ENCODE results near the gene NACC2.

Gene NACC2

DNA sequence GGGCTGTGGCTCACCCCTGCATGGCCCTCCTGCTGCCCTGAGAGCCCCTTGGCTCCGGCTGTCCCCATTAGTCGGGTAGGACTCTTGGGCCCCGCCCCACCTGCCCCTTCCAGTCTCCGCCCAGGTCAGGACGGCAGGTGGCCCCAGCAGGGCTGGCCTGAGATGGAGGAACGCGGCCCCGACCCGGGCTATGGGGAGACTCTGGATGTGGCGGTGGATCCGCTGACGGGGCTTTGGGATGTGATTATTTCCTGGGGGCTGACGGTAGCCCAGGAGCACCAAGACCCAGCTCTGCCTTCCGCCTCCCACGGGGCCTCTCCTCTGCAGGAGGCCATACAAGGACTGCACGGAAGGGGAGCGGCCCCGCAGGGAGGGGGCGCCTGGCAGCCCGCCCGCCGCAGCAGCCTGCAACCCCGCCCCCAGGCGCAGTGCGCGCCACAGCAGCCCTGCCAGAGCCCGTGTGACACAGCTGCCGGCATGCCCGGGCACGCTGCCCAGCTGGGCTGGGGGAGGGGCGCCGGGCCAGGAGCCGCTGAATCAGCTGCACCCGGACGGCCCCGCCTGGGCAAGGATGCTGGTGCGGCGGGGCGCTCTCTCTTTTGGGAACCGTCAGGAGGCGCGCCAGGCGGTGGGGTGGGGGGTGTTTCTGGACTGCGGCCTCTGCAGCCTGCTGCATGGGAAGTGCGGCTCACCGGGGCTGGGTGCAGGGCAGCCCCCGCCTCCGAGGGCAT, 14.4 kb upstream of the NACC2 start:
- H3K79me2 ChIP-seq (ENCODE audit: insufficient read depth, low read length), result peaks cover 26% of the 10 kb centered on the region; the same call in 1 of the 2 replicates
- no peaks in the 10 kb centered on the region for H3K9me2 ChIP-seq (replicated peaks; ENCODE audit: low read depth, low read length)
- no peaks in the 10 kb centered on the region for H3K36me3 ChIP-seq (ENCODE audit: insufficient read depth, low read length)
- H3K9ac ChIP-seq (ENCODE audit: low read depth, low read length, poor library complexity, severe bottlenecking), result peak overlapping the region; percentile 93
- H4K20me1 ChIP-seq (ENCODE audit: insufficient read depth, low read length, poor library complexity, severe bottlenecking), result no peaks in the 10 kb centered on the region
- no peaks in the 10 kb centered on the region for H3K9me3 ChIP-seq (ENCODE audit: insufficient read depth, low read depth, low read length)
- TF ChIP-seq EZH2phosphoT487 (IDR thresholded peaks at IDR 0.05; ENCODE audit: borderline replicate concordance), result no peak
- TF ChIP-seq, protein P1, sequence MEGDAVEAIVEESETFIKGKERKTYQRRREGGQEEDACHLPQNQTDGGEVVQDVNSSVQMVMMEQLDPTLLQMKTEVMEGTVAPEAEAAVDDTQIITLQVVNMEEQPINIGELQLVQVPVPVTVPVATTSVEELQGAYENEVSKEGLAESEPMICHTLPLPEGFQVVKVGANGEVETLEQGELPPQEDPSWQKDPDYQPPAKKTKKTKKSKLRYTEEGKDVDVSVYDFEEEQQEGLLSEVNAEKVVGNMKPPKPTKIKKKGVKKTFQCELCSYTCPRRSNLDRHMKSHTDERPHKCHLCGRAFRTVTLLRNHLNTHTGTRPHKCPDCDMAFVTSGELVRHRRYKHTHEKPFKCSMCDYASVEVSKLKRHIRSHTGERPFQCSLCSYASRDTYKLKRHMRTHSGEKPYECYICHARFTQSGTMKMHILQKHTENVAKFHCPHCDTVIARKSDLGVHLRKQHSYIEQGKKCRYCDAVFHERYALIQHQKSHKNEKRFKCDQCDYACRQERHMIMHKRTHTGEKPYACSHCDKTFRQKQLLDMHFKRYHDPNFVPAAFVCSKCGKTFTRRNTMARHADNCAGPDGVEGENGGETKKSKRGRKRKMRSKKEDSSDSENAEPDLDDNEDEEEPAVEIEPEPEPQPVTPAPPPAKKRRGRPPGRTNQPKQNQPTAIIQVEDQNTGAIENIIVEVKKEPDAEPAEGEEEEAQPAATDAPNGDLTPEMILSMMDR (conservative IDR thresholded peaks at IDR 0.05; ENCODE audit: low read length), result peak; percentile 21
- H3K4me2 ChIP-seq (ENCODE audit: low read depth, low read length, poor library complexity, severe bottlenecking), result peak overlapping the region; percentile 86
- peaks cover 7% of the 10 kb centered on the region; the same call in 1 of the 2 replicates for H3F3A ChIP-seq (ENCODE audit: low read depth)
- peak overlapping the region; percentile 54; the same call in 1 of the 2 replicates for H2AFZ ChIP-seq (ENCODE audit: low read length)
- H3K4me3 ChIP-seq (ENCODE audit: low read length, poor library complexity, severe bottlenecking), result peak overlapping the region; percentile 72
- no peaks in the 10 kb centered on the region for H3K27me3 ChIP-seq (ENCODE audit: insufficient read depth, low read length, poor library complexity, severe bottlenecking)
- peaks cover 60% of the 10 kb centered on the region for H3K4me1 ChIP-seq (ENCODE audit: insufficient read depth, low read length, poor library complexity, severe bottlenecking)

DNA sequence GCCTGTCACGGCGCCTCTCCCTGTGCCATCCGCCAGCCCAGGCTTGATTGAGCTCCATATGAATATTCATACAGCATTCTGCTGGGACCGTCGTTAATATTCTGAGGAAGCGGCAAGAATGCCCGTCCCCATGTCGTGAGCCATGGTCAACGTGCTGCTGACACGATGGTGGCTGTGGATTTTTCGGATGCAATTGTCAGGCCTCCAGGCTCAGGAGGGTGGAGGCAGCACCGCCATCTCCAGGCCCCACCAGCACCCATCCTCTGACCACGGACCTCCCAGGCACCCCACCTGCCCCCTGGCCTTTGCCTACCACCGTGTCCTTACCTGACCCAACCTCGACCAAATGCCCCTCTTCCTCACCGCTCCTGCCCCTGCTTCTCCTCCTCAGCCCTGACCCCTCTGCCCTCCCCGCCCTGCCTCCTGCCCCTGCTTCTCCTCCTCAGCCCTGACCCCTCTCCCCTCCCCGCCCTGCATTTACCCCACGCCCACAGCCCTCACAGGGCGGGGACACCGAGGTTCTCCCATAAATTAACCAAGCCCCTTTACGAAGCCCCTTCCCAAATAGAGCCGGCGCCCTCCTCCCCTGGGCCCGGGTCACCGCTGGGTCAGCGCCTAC, 13.7 kb upstream of the NACC2 start:
- H3K4me1 ChIP-seq (ENCODE audit: insufficient read depth, low read length, poor library complexity, severe bottlenecking), result peaks cover 60% of the 10 kb centered on the region
- no peaks in the 10 kb centered on the region for H4K20me1 ChIP-seq (ENCODE audit: insufficient read depth, low read length, poor library complexity, severe bottlenecking)

DNA sequence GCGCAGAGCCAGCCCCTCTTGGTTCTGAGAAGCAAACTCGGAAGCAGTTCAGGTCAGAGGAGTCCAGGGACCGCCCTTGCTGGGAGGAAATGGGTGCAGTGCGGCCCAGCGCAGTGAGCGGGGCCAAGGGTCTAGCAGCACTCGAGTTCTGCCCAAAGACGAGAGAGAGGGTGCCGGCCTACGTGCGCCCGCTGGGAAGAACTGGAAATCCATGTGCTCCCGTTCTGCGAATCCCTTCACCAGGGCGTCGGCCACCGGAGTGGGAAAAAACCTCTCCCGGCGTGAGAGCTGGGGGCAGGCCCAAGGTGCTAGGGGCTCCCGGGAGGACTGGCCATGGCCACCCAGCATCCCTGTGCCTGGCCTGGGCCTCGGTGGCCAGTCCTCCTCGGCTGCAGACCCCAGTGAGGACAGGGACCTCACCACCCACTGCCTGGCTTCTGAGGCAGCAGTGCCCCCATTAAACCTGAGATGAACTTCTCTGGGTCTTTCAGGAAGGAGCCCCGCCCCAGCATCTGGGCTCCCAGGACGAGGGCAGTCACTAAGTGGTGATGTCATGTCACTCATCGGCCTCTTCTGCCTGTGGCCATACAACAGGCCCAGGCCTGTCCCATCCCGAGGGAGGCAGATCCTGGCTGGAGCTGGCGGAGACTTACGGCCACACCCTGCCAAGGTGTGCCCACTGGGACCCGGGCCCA, 13.0 kb upstream of the NACC2 start:
- Histone ChIP-seq H4K20me1 (ENCODE audit: insufficient read depth, low read length, poor library complexity, severe bottlenecking) (no peaks in the 10 kb centered on the region), H3K9ac (ENCODE audit: low read depth, low read length, poor library complexity, severe bottlenecking) (peak overlapping the region; percentile 93), H3K4me3 (ENCODE audit: low read length, poor library complexity, severe bottlenecking) (peak overlapping the region; percentile 72), H3K9me3 (ENCODE audit: insufficient read depth, low read depth, low read length) (no peaks in the 10 kb centered on the region), H3K36me3 (ENCODE audit: insufficient read depth, low read length) (no peaks in the 10 kb centered on the region), H3K4me1 (ENCODE audit: insufficient read depth, low read length, poor library complexity, severe bottlenecking) (peaks cover 60% of the 10 kb centered on the region), H3K27me3 (ENCODE audit: insufficient read depth, low read length, poor library complexity, severe bottlenecking) (no peaks in the 10 kb centered on the region), H2AFZ (ENCODE audit: low read length) (no peak overlapping the region), H3K4me2 (ENCODE audit: low read depth, low read length, poor library complexity, severe bottlenecking) (peak overlapping the region; percentile 86), H3K79me2 (ENCODE audit: insufficient read depth, low read length) (peaks cover 26% of the 10 kb centered on the region; the same call in 1 of the 2 replicates), H3F3A (ENCODE audit: low read depth) (peaks cover 7% of the 10 kb centered on the region; the same call in 1 of the 2 replicates), H3K9me2 (replicated peaks; ENCODE audit: low read depth, low read length) (no peaks in the 10 kb centered on the region)
- TF ChIP-seq EZH2phosphoT487 (IDR thresholded peaks at IDR 0.05; ENCODE audit: borderline replicate concordance), result no peak
- TF ChIP-seq, protein P1 (conservative IDR thresholded peaks at IDR 0.05; ENCODE audit: low read length), result no peak

More for the DNA sequence above, 13.7 kb upstream of the NACC2 start:
- peak overlapping the region; percentile 93 for H3K9ac ChIP-seq (ENCODE audit: low read depth, low read length, poor library complexity, severe bottlenecking)
- H3K79me2 ChIP-seq (ENCODE audit: insufficient read depth, low read length), result peaks cover 26% of the 10 kb centered on the region; the same call in 1 of the 2 replicates
- no peaks in the 10 kb centered on the region for H3K9me2 ChIP-seq (replicated peaks; ENCODE audit: low read depth, low read length)
- H3K4me3 ChIP-seq (ENCODE audit: low read length, poor library complexity, severe bottlenecking), result peak overlapping the region; percentile 72
- H2AFZ ChIP-seq (ENCODE audit: low read length), result no peak overlapping the region
- no peaks in the 10 kb centered on the region for H3K36me3 ChIP-seq (ENCODE audit: insufficient read depth, low read length)
- peaks cover 7% of the 10 kb centered on the region; the same call in 1 of the 2 replicates for H3F3A ChIP-seq (ENCODE audit: low read depth)
- H3K4me2 ChIP-seq (ENCODE audit: low read depth, low read length, poor library complexity, severe bottlenecking), result peak overlapping the region; percentile 86
- no peak for TF ChIP-seq EZH2phosphoT487 (IDR thresholded peaks at IDR 0.05; ENCODE audit: borderline replicate concordance)
- TF ChIP-seq, protein P1 (conservative IDR thresholded peaks at IDR 0.05; ENCODE audit: low read length), result no peak
- no peaks in the 10 kb centered on the region for H3K27me3 ChIP-seq (ENCODE audit: insufficient read depth, low read length, poor library complexity, severe bottlenecking)
- H3K9me3 ChIP-seq (ENCODE audit: insufficient read depth, low read depth, low read length), result no peaks in the 10 kb centered on the region
